Measurements from ENCODE around the gene DHH.

DNA sequence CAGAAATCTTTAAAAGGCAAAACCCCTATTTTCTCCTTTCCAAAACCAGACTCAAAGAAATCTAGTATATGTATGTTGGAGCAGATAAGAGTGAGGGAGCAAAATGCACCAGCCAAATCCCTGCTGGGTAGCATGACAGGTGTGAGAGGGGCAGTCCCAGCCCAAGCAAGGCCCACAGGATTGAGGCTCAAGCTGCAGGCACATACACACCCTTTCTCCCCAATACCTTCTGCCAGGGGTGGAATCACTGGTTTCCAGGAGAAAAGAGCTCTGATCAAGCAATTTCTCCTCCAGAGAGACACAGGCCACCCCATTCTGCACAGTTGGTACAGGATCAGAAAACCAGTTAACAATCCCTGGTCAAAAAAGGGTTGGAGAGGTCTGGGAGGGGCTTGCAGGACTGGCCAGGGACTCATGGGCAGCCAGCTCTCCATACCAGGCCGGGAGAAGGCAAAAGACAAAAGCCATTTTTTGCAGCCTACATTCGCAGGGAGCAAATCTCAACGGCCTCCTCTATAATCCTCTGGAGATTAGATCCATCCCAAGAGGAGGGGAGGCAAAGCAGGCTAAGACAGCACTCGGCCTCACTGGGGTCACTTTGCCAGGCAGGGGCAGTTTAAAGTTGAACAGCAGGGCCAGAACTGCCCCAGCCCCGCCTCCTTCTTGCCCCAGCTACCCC is 36.1 kb downstream of the DHH start:
- TF ChIP-seq, protein P1, sequence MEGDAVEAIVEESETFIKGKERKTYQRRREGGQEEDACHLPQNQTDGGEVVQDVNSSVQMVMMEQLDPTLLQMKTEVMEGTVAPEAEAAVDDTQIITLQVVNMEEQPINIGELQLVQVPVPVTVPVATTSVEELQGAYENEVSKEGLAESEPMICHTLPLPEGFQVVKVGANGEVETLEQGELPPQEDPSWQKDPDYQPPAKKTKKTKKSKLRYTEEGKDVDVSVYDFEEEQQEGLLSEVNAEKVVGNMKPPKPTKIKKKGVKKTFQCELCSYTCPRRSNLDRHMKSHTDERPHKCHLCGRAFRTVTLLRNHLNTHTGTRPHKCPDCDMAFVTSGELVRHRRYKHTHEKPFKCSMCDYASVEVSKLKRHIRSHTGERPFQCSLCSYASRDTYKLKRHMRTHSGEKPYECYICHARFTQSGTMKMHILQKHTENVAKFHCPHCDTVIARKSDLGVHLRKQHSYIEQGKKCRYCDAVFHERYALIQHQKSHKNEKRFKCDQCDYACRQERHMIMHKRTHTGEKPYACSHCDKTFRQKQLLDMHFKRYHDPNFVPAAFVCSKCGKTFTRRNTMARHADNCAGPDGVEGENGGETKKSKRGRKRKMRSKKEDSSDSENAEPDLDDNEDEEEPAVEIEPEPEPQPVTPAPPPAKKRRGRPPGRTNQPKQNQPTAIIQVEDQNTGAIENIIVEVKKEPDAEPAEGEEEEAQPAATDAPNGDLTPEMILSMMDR (IDR thresholded peaks at IDR 0.05; ENCODE audit: extremely low read depth in 1 of 2, insufficient read depth in 1 of 2, low read depth in 1 of 2, low read length in 2 of 2) = no peak
- TF ChIP-seq JUN (IDR thresholded peaks at IDR 0.05; ENCODE audit: borderline replicate concordance, insufficient read depth, insufficient read length, low read depth) (no peak), POLR2A (IDR thresholded peaks at IDR 0.05; ENCODE audit: low read depth, low read length) (no peak), EZH2 (IDR thresholded peaks at IDR 0.05; ENCODE audit: borderline replicate concordance, low read depth, low read length, severe bottlenecking) (no peak)

All from endothelial cell of umbilical vein (primary cell).